H1 (cell line): ENCODE results near the gene RNF8. TPM values are rescaled to one million over a fixed set of nuclear protein-coding genes. Genes with fewer than 3 reads are reported as not detected.

ENCODE experiments used
- CTCF ChIA-PET: fragments of 300-600 bp; sonication (Branson Sonifier 250); formaldehyde crosslinking; loops from one replicate; lab custom pipeline; 2021; ENCODE audit not compliant: partially characterized antibody; lab: Charles Lee
- POLR2A ChIA-PET: fragments of 300-600 bp; sonication (Branson Sonifier 250); formaldehyde crosslinking; loops from one replicate; lab custom pipeline; 2021; ENCODE audit warnings: inconsistent platforms; ENCODE audit not compliant: partially characterized antibody; lab: Charles Lee
- DNase-seq, 2 experiments: peaks; one replicate each; pipeline versions ENCODE4 v3.0.0 to v3.0.0-alpha.2; 2010 to 2022; ENCODE audit warnings: low spot score in 2 of 2, low read depth in 1 of 2, mixed read lengths in 1 of 2
- FAIRE-seq: peaks from 2 replicates; lab custom pipeline; 2011; peaks lifted over from hg19 to GRCh38; lab: Jason Lieb, UNC
- H2AFZ ChIP-seq: 2 replicates; pipeline ENCODE4 v1.8.1; 2012; ENCODE audit warnings: low read length, inconsistent platforms
- H2AK5ac ChIP-seq: 2 replicates; pipeline ENCODE4 v1.6.1; 2013; ENCODE audit warnings: low read depth, low read length
- H2BK120ac ChIP-seq: replicated peaks from 2 replicates; pipeline ENCODE3; 2013; ENCODE audit warnings: low read depth, low read length, inconsistent platforms
- H2BK12ac ChIP-seq: 2 replicates; pipeline ENCODE4 v1.6.1; 2013; ENCODE audit warnings: low read depth, low read length
- H2BK15ac ChIP-seq: 2 replicates; pipeline ENCODE4 v1.6.1; 2013; ENCODE audit warnings: low read length
- H2BK20ac ChIP-seq: 2 replicates; pipeline ENCODE4 v1.6.1; 2013; ENCODE audit warnings: low read length
- H2BK5ac ChIP-seq: 2 replicates; pipeline ENCODE4 v1.6.1; 2013; ENCODE audit warnings: low read depth, low read length
- H3K14ac ChIP-seq: 2 replicates; pipeline ENCODE4 v1.6.1; 2013; ENCODE audit warnings: inconsistent platforms; ENCODE audit not compliant: insufficient read length
- H3K18ac ChIP-seq: 2 replicates; pipeline ENCODE4 v1.6.1; 2013; ENCODE audit warnings: low read length; ENCODE audit errors: extremely low read depth
- H3K23ac ChIP-seq: 2 replicates; pipeline ENCODE4 v1.6.1; 2013; ENCODE audit warnings: inconsistent platforms; ENCODE audit not compliant: insufficient read length
- H3K23me2 ChIP-seq: 2 replicates; pipeline ENCODE4 v1.6.1; 2013; ENCODE audit warnings: low read depth, low read length
- H3K27ac ChIP-seq: 2 replicates; pipeline ENCODE4 v1.6.1; 2011; ENCODE audit warnings: low read depth, low read length, inconsistent platforms
- H3K27me3 ChIP-seq, 4 experiments: replicated peaks in 1 of 4; 1 replicate in 1 of 4; 2 replicates in 3 of 4; pipeline versions ENCODE4 v1.6.1 to v1.8.1; 2011 to 2013; ENCODE audit warnings: low read length in 3 of 4, mild to moderate bottlenecking in 3 of 4, inconsistent platforms in 2 of 4, mixed read lengths in 2 of 4, moderate library complexity in 1 of 4; ENCODE audit not compliant: control insufficient read depth in 3 of 4, insufficient read depth in 3 of 4; ENCODE audit errors: extremely low read depth in 1 of 4
- H3K36me3 ChIP-seq, 4 experiments: 2 replicates each; pipeline versions ENCODE4 v1.6.1 to v1.8.1; 2011 to 2013; ENCODE audit warnings: mild to moderate bottlenecking in 4 of 4, low read length in 3 of 4, moderate library complexity in 2 of 4, control low read depth in 1 of 4, inconsistent platforms in 1 of 4; ENCODE audit not compliant: insufficient read depth in 4 of 4, control insufficient read depth in 2 of 4
- H3K4ac ChIP-seq: replicated peaks from 2 replicates; pipeline ENCODE3; 2013; ENCODE audit warnings: low read length, low read depth, mixed read lengths, inconsistent platforms; ENCODE audit not compliant: insufficient read length
- H3K4me1 ChIP-seq, 4 experiments: replicated peaks in 1 of 4; 1 replicate in 1 of 4; 2 replicates in 3 of 4; pipeline versions ENCODE4 v1.6.1 to v1.8.1; 2011 to 2013; ENCODE audit warnings: low read length in 3 of 4, inconsistent platforms in 2 of 4, mixed read lengths in 1 of 4; ENCODE audit not compliant: insufficient read depth in 4 of 4, control insufficient read depth in 3 of 4
- H3K4me2 ChIP-seq, 2 experiments: 2 replicates each; pipeline versions ENCODE4 v1.6.1 to v1.8.1; 2011 to 2013; ENCODE audit warnings: low read depth in 2 of 2, low read length in 2 of 2, control low read depth in 1 of 2, inconsistent platforms in 1 of 2, mild to moderate bottlenecking in 1 of 2; ENCODE audit not compliant: insufficient read depth in 1 of 2
- H3K4me3 ChIP-seq, 4 experiments: fragments of 200-600, 300-600 bp in 1 of 4; sonication (generic), shearing (Covaris generic), sonication (Bioruptor Twin) in 1 of 4; 2 replicates each; pipeline versions ENCODE4 v1.5.1 to v1.8.1; 2011 to 2016; ENCODE audit warnings: low read length in 4 of 4, low read depth in 3 of 4, control low read depth in 2 of 4, inconsistent platforms in 2 of 4, mild to moderate bottlenecking in 2 of 4, mixed read lengths in 1 of 4, moderate library complexity in 1 of 4; ENCODE audit not compliant: insufficient read depth in 2 of 4; ENCODE audit errors: extremely low read depth in 1 of 4
- H3K56ac ChIP-seq: replicated peaks from 2 replicates; pipeline ENCODE3; 2013; ENCODE audit warnings: low read depth, mild to moderate bottlenecking, mixed read lengths, low read length, inconsistent platforms; ENCODE audit not compliant: insufficient read length
- H3K79me1 ChIP-seq: 2 replicates; pipeline ENCODE4 v1.6.1; 2013; ENCODE audit warnings: low read depth, low read length, control low read depth
- H3K79me2 ChIP-seq, 2 experiments: 2 replicates each; pipeline versions ENCODE4 v1.6.1 to v1.8.1; 2012 to 2013; ENCODE audit warnings: low read length in 2 of 2, mild to moderate bottlenecking in 2 of 2, inconsistent platforms in 1 of 2; ENCODE audit not compliant: insufficient read depth in 2 of 2, control insufficient read depth in 1 of 2
- H3K9ac ChIP-seq, 4 experiments: replicated peaks in 1 of 4; 1 replicate in 1 of 4; 2 replicates in 3 of 4; pipeline versions ENCODE4 v1.6.1 to v1.8.1; 2011 to 2013; ENCODE audit warnings: low read depth in 3 of 4, low read length in 3 of 4, control low read depth in 2 of 4, mild to moderate bottlenecking in 2 of 4, moderate library complexity in 2 of 4, inconsistent platforms in 1 of 4; ENCODE audit errors: extremely low read depth in 1 of 4
- H3K9me3 ChIP-seq, 2 experiments: 2 replicates each; pipeline versions ENCODE4 v1.6.1 to v1.8.1; 2012 to 2013; ENCODE audit warnings: mild to moderate bottlenecking in 2 of 2, moderate library complexity in 2 of 2, control low read depth in 1 of 2, inconsistent platforms in 1 of 2, low read depth in 1 of 2, low read length in 1 of 2, mixed read lengths in 1 of 2; ENCODE audit not compliant: insufficient read depth in 2 of 2
- H4K20me1 ChIP-seq, 2 experiments: replicated peaks in 1 of 2; 2 replicates each; pipeline versions ENCODE3 to v1.8.1; 2011 to 2013; ENCODE audit warnings: inconsistent platforms in 2 of 2, low read length in 2 of 2, mild to moderate bottlenecking in 1 of 2; ENCODE audit not compliant: insufficient read depth in 2 of 2, control insufficient read depth in 1 of 2
- H4K5ac ChIP-seq: 2 replicates; pipeline ENCODE4 v1.6.1; 2013; ENCODE audit warnings: low read length, low read depth, mixed read lengths, inconsistent platforms; ENCODE audit not compliant: insufficient read length
- H4K8ac ChIP-seq: 2 replicates; pipeline ENCODE4 v1.8.0; 2013; ENCODE audit warnings: mild to moderate bottlenecking, moderate library complexity, low read length, inconsistent platforms; ENCODE audit not compliant: insufficient read depth; ENCODE audit errors: extremely low read depth
- H4K91ac ChIP-seq: replicated peaks from 2 replicates; pipeline ENCODE3; 2013; ENCODE audit warnings: low read length, mixed read lengths, inconsistent platforms; ENCODE audit not compliant: insufficient read length
- RAD21 ChIP-seq, 2 experiments: IDR thresholded peaks in 1 of 2; conservative IDR thresholded peaks in 1 of 2; 2 replicates each; pipeline ENCODE4 v1.6.1; 2011; ENCODE audit warnings: low read depth in 2 of 2, low read length in 2 of 2, improper control_type of control experiment in 1 of 2, inconsistent platforms in 1 of 2, mild to moderate bottlenecking in 1 of 2, moderate library complexity in 1 of 2
- SIN3A ChIP-seq, 2 experiments: IDR thresholded peaks in 1 of 2; conservative IDR thresholded peaks in 1 of 2; 2 replicates each; pipeline ENCODE4 v1.6.1; 2011 to 2012; ENCODE audit warnings: low read length in 2 of 2, improper control_type of control experiment in 1 of 2, low read depth in 1 of 2, mild to moderate bottlenecking in 1 of 2
- whole genome bisulfite sequencing, 2 experiments: shearing (Covaris generic) in 1 of 2; methylation state at CpG; one replicate each; pipeline versions ENCODE4 v1.1.6 to v1.1.7; 2013 to 2015; ENCODE audit warnings: low lambda C conversion rate in 2 of 2, mixed read lengths in 2 of 2, inconsistent platforms in 1 of 2, low coverage in 1 of 2, missing lambda C conversion rate in 1 of 2; ENCODE audit not compliant: insufficient replicate concordance in 2 of 2, insufficient coverage in 1 of 2, insufficient read length in 1 of 2; ENCODE audit errors: extremely low coverage in 1 of 2, missing lambda C conversion rate in 1 of 2; 5-methylcytosine and 5-hydroxymethylcytosine counted together
- polyA plus RNA-seq, 7 experiments: library from polyadenylated mRNA; depleted of rRNA in 3 of 7; stranded (reverse) in 5 of 7; unstranded in 2 of 7; fragments of >200 nt in 5 of 7; fragments of 200-250 nt in 2 of 7; gene quantifications; 1 replicate in 5 of 7; 2 replicates in 1 of 7; 4 replicates in 1 of 7; pipeline versions ENCODE4 v1.2.1 to v1.2.3, GENCODE V29; 2011 to 2013; ENCODE audit warnings: missing spikeins in 2 of 7, mixed read lengths in 2 of 7
- total RNA-seq: library from RNA; stranded (reverse); fragmentation: NEBNext Ultra II Directional; extraction: Animal tissue kit (Norgen Biotek cat#: 25700); gene quantifications from 2 replicates; pipeline ENCODE4 v1.2.1, GENCODE V29; 2021
- TF ChIP-seq, protein P1 (sequence below): IDR thresholded peaks from 2 replicates; pipeline ENCODE4 v1.6.1; 2011; ENCODE audit warnings: low read length, improper control_type of control experiment
- TF ChIP-seq, protein P2 (sequence below), 3 experiments: IDR thresholded peaks; 1 replicate in 2 of 3; 2 replicates in 1 of 3; pipeline versions ENCODE4 v1.5.1 to v1.6.1; 2011; ENCODE audit warnings: low read length in 3 of 3, mild to moderate bottlenecking in 3 of 3, inconsistent platforms in 2 of 3, low read depth in 1 of 3, moderate library complexity in 1 of 3; ENCODE audit not compliant: insufficient read depth in 1 of 3; ENCODE audit errors: control extremely low read depth in 1 of 3

Gene RNF8
- total and polyA plus RNA-seq, 2 of the 8 experiments (the other 6 are each of a cell fraction or from before 2014, with no cell fraction given), result 20.3 to 44.7 TPM

DNA sequence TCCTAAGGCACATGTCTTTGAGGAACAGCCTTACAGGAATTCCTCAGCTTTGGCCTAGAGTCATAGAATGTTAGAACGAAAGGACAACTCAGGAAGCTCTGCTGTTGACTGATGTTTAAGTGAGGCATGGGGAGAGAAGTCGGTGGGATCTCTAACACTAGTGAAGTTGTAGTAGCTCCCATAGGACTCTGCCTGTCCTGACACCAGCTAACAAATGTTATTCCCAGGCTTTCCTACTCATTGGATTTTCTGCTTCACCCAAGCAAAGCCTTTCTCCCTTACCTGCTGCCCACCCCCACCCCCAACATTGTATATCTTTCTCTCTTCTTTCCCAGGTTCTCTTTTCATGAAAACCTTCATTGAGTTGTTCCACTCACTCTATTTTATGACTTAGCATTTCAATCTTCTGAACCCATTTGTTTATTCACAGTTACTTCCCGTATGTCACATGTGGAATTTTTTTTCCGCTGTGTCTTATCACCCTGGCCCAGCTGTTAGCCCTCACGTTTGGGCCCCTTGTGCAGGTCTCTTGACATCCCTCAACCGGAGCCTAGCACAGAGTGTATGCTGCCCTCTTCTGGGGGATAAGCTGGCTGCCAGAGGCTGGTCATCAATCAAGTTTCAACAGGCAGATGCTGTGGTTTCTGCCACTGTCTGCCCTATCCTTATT, 39.2 kb upstream of the RNF8 start:
- H3K79me2 ChIP-seq, result no peaks in the 10 kb centered on the region
- no peak overlapping the region for H4K8ac ChIP-seq
- no peak overlapping the region for H3K18ac ChIP-seq
- H3K4me3 ChIP-seq, result no peak overlapping the region
- no peak overlapping the region for H2BK5ac ChIP-seq
- H3K56ac ChIP-seq, result no peak overlapping the region
- no peaks in the 10 kb centered on the region for H3K9me3 ChIP-seq
- CTCF ChIA-PET, result interaction anchor here (0.7 to 4.8 kb wide), 31 partner anchors 10 to 489 kb away, joined by 3 to 43 read pairs (median 3); no protein-coding TSS in a partner anchor
- no peak overlapping the region for H2BK12ac ChIP-seq
- H4K91ac ChIP-seq, result no peak overlapping the region
- TF ChIP-seq SIN3A (conservative IDR thresholded peaks at IDR 0.05 in 1 of 2, IDR thresholded peaks at IDR 0.05 in 1 of 2; ENCODE audit: low read depth in 1 of 2, low read length in 2 of 2), result 0 out of 4 replicates have a peak, but pooled peaks of 1 of the 2 experiments have one; percentile 31
- peak; percentile 56 to 70 for TF ChIP-seq RAD21 (IDR thresholded peaks at IDR 0.05 in 1 of 2, conservative IDR thresholded peaks at IDR 0.05 in 1 of 2; ENCODE audit: low read depth in 2 of 2, low read length in 2 of 2)
- TF ChIP-seq, protein P1, sequence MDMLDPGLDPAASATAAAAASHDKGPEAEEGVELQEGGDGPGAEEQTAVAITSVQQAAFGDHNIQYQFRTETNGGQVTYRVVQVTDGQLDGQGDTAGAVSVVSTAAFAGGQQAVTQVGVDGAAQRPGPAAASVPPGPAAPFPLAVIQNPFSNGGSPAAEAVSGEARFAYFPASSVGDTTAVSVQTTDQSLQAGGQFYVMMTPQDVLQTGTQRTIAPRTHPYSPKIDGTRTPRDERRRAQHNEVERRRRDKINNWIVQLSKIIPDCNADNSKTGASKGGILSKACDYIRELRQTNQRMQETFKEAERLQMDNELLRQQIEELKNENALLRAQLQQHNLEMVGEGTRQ, result no peak
- TF ChIP-seq, protein P2, sequence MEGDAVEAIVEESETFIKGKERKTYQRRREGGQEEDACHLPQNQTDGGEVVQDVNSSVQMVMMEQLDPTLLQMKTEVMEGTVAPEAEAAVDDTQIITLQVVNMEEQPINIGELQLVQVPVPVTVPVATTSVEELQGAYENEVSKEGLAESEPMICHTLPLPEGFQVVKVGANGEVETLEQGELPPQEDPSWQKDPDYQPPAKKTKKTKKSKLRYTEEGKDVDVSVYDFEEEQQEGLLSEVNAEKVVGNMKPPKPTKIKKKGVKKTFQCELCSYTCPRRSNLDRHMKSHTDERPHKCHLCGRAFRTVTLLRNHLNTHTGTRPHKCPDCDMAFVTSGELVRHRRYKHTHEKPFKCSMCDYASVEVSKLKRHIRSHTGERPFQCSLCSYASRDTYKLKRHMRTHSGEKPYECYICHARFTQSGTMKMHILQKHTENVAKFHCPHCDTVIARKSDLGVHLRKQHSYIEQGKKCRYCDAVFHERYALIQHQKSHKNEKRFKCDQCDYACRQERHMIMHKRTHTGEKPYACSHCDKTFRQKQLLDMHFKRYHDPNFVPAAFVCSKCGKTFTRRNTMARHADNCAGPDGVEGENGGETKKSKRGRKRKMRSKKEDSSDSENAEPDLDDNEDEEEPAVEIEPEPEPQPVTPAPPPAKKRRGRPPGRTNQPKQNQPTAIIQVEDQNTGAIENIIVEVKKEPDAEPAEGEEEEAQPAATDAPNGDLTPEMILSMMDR (IDR thresholded peaks at IDR 0.05; ENCODE audit: control extremely low read depth in 1 of 3, insufficient read depth in 1 of 3, low read depth in 1 of 3, low read length in 3 of 3), result peak; percentile 60 to 84 (median 83)
- TF ChIP-seq, all 59 proteins: peak for 3
- Histone ChIP-seq H3K36me3 (peaks cover 15 to 46% (median 34%) of the 10 kb centered on the region in 4 experiments; a peak in 7 of 8 replicates), H3K9ac (no peak overlapping the region), H4K20me1 (no peaks in the 10 kb centered on the region), H2BK15ac (no peak overlapping the region), H4K5ac (no peak overlapping the region), H3K27ac (no peak overlapping the region), H3K27me3 (no peaks in the 10 kb centered on the region), H3K4ac (no peak overlapping the region), H3K23ac (no peak overlapping the region), H3K4me2 (no peak overlapping the region), H2BK120ac (no peak overlapping the region), H2BK20ac (no peak overlapping the region), H2AK5ac (no peak overlapping the region), H3K79me1 (no peaks in the 10 kb centered on the region), H3K4me1 (no peaks in the 10 kb centered on the region), H3K14ac (no peak overlapping the region), H2AFZ (no peak overlapping the region), H3K23me2 (no peaks in the 10 kb centered on the region)
- FAIRE-seq (peak; percentile 63), DNase-seq (peak; percentile 17 to 54)
- 73% methylated on average over 6 of the region's 6 CpGs; no CpG with 5 or more reads in 1 of the 2 experiments for WGBS, 2 experiments
- POLR2A ChIA-PET, result interaction anchor here (1.0 to 1.5 kb wide), 2 partner anchors 11 to 20 kb away, joined by 3 to 4 read pairs; no protein-coding TSS in a partner anchor
